GM12878 (cell line): ENCODE data around the gene NCOA6. TPM values are rescaled to one million over a fixed set of nuclear protein-coding genes. Genes with fewer than 3 reads are reported as not detected.
A peak's percentile ranks its signal among the peaks of the same experiment; 100 is the strongest.

Experiments used
- ASH2L ChIP-seq: fragments of 300-600, 200-600 bp; sonication (generic); IDR thresholded peaks from 2 replicates; pipeline ENCODE4 v1.6.1; 2017; ENCODE audit warnings: low read depth, mild to moderate bottlenecking, borderline replicate concordance
- BHLHE40 ChIP-seq, 2 experiments: fragments of 450-650 bp in 1 of 2; IDR thresholded peaks; 2 replicates each; pipeline ENCODE4 v1.6.1; 2011 to 2017; ENCODE audit warnings: low read depth in 2 of 2, borderline replicate concordance in 1 of 2, improper control_type of control experiment in 1 of 2, low read length in 1 of 2, mild to moderate bottlenecking in 1 of 2
- EED ChIP-seq: sonication (generic); IDR thresholded peaks from 2 replicates; pipeline ENCODE4 v1.6.1; 2016; ENCODE audit warnings: antibody characterized with exemption, low read depth
- SRF ChIP-seq, 2 experiments: IDR thresholded peaks; 2 replicates each; pipeline ENCODE4 v1.6.1; 2011; ENCODE audit warnings: low read depth in 2 of 2, low read length in 2 of 2, mild to moderate bottlenecking in 1 of 2, moderate library complexity in 1 of 2
- ZBTB11 ChIP-seq: fragments of 450-650 bp; formaldehyde crosslinking; IDR thresholded peaks from 2 replicates; pipeline ENCODE4 v1.5.0; 2022; ENCODE audit warnings: mild to moderate bottlenecking, missing genetic modification characterization
- polyA plus RNA-seq, 11 experiments: library from polyadenylated mRNA; depleted of rRNA in 4 of 11; unstranded in 6 of 11; stranded (reverse) in 5 of 11; fragments of >200 nt; fragmentation: Nextera tagmentation in 4 of 11; fragmentation: Illumina TruSeq in 1 of 11; extraction: Ambion mirVana in 4 of 11; extraction: Trizol in 1 of 11; gene quantifications; 1 replicate in 1 of 11; 2 replicates in 10 of 11; pipeline versions ENCODE4 v1.2.1 to v1.2.3, GENCODE V29; 2011 to 2016; ENCODE audit warnings: inconsistent platforms in 2 of 11, missing spikeins in 2 of 11, low read depth in 1 of 11
- total RNA-seq, 4 experiments: library from RNA; depleted of rRNA in 3 of 4; stranded (reverse); fragments of >200 nt in 3 of 4; fragmentation: Illumina TruSeq in 1 of 4; extraction: Trizol in 1 of 4; gene quantifications; 2 replicates each; pipeline versions ENCODE4 v1.2.1 to v1.2.3, GENCODE V29; 2013 to 2021
- TF ChIP-seq, protein P1 (sequence below): IDR thresholded peaks from 2 replicates; pipeline ENCODE4 v1.6.1; 2012; ENCODE audit warnings: low read depth, low read length, improper control_type of control experiment
- TF ChIP-seq, protein P2 (sequence below): fragments of 450-650 bp; IDR thresholded peaks from 2 replicates; pipeline ENCODE4 v1.6.1; 2018; ENCODE audit warnings: borderline replicate concordance, mild to moderate bottlenecking; ENCODE audit not compliant: partially characterized antibody

Gene NCOA6
- total and polyA plus RNA-seq, 10 of the 15 experiments (the other 5 are each of a cell fraction or from before 2014, with no cell fraction given), result 6.1 to 20.6 (median 12.6) TPM

GRCh38 chr20:34703424-34704176 is 121.9 kb downstream of the NCOA6 start (continued):
- TF ChIP-seq SRF (IDR thresholded peaks at IDR 0.05; ENCODE audit: low read depth in 2 of 2, low read length in 2 of 2), result no peak
- no peak for TF ChIP-seq ZBTB11
- TF ChIP-seq, protein P1, sequence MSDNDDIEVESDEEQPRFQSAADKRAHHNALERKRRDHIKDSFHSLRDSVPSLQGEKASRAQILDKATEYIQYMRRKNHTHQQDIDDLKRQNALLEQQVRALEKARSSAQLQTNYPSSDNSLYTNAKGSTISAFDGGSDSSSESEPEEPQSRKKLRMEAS, result no peak
- TF ChIP-seq EED, result peak; percentile 34; the same call in 1 of the 2 replicates
- no peak for TF ChIP-seq ASH2L
- TF ChIP-seq, protein P2, sequence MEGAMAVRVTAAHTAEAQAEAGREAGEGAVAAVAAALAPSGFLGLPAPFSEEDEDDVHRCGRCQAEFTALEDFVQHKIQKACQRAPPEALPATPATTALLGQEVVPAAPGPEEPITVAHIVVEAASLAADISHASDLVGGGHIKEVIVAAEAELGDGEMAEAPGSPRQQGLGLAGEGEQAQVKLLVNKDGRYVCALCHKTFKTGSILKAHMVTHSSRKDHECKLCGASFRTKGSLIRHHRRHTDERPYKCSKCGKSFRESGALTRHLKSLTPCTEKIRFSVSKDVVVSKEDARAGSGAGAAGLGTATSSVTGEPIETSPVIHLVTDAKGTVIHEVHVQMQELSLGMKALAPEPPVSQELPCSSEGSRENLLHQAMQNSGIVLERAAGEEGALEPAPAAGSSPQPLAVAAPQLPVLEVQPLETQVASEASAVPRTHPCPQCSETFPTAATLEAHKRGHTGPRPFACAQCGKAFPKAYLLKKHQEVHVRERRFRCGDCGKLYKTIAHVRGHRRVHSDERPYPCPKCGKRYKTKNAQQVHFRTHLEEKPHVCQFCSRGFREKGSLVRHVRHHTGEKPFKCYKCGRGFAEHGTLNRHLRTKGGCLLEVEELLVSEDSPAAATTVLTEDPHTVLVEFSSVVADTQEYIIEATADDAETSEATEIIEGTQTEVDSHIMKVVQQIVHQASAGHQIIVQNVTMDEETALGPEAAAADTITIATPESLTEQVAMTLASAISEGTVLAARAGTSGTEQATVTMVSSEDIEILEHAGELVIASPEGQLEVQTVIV, result peak; percentile 22
- TF ChIP-seq BHLHE40 (IDR thresholded peaks at IDR 0.05; ENCODE audit: borderline replicate concordance in 1 of 2, low read depth in 2 of 2, low read length in 1 of 2), result no peak
